ENCODE measurements around the gene AFG1L. TPM values are rescaled to one million over a fixed set of nuclear protein-coding genes. Genes with fewer than 3 reads are reported as not detected.

AFG1L gene
- total RNA-seq, 1 experiment from 2014 or later = 8.2 TPM

GRCh38 chr6:108417027-108417426 lies 122.2 kb downstream of the AFG1L start:
- H3K36me3 Mint-ChIP-seq (ENCODE audit: insufficient read depth, unreplicated experiment) = no peaks in the 10 kb centered on the region

GRCh38 chr6:108419474-108419873 lies 124.6 kb downstream of the AFG1L start:
- Mint-ChIP-seq H3K36me3 (ENCODE audit: insufficient read depth, unreplicated experiment) (no peaks in the 10 kb centered on the region), H3K4me3 (ENCODE audit: unreplicated experiment) (no peak overlapping the region), H3K27ac (ENCODE audit: low read depth, unreplicated experiment) (no peak overlapping the region), H3K27me3 (ENCODE audit: insufficient read depth, unreplicated experiment) (no peaks in the 10 kb centered on the region), H3K9me3 (ENCODE audit: unreplicated experiment) (no peaks in the 10 kb centered on the region), H3K4me1 (ENCODE audit: insufficient read depth, unreplicated experiment) (no peaks in the 10 kb centered on the region)
- ChIA-PET CTCF (no interaction called here), POLR2A (interaction anchor here (0.6 kb wide), 1 partner anchor 25 kb away, joined by 3 read pairs; no protein-coding TSS in a partner anchor)
- no TSS peak for BruUV-seq (replicated peaks)
- no peak for DNase-seq (ENCODE audit: unreplicated experiment)
- intact Hi-C loops (cut with micrococcal nuclease) = no loop called here
- TF ChIP-seq CTCF (IDR thresholded peaks at IDR 0.05; ENCODE audit: unreplicated experiment) = no peak

More at GRCh38 chr6:108417027-108417426, 122.2 kb downstream of the AFG1L start:
- Mint-ChIP-seq H3K4me1 (ENCODE audit: insufficient read depth, unreplicated experiment) (no peaks in the 10 kb centered on the region), H3K27ac (ENCODE audit: low read depth, unreplicated experiment) (no peak overlapping the region), H3K27me3 (ENCODE audit: insufficient read depth, unreplicated experiment) (no peaks in the 10 kb centered on the region), H3K4me3 (ENCODE audit: unreplicated experiment) (no peak overlapping the region), H3K9me3 (ENCODE audit: unreplicated experiment) (peaks cover 3% of the 10 kb centered on the region)
- ChIA-PET POLR2A (no interaction called here), CTCF (no interaction called here)
- TF ChIP-seq CTCF (IDR thresholded peaks at IDR 0.05; ENCODE audit: unreplicated experiment) = no peak
- intact Hi-C loops (cut with micrococcal nuclease) = no loop called here
- no peak for DNase-seq (ENCODE audit: unreplicated experiment)
- BruUV-seq (replicated peaks) = no TSS peak

- CTCF ChIA-PET = no interaction called here
- H3K27me3 Mint-ChIP-seq (ENCODE audit: insufficient read depth, unreplicated experiment) = no peaks in the 10 kb centered on the region
- TF ChIP-seq CTCF (IDR thresholded peaks at IDR 0.05; ENCODE audit: unreplicated experiment) = no peak
- H3K4me3 Mint-ChIP-seq (ENCODE audit: unreplicated experiment) = no peak overlapping the region
- no peaks in the 10 kb centered on the region for H3K4me1 Mint-ChIP-seq (ENCODE audit: insufficient read depth, unreplicated experiment)
- no peak overlapping the region for H3K27ac Mint-ChIP-seq (ENCODE audit: low read depth, unreplicated experiment)
- no peaks in the 10 kb centered on the region for H3K36me3 Mint-ChIP-seq (ENCODE audit: insufficient read depth, unreplicated experiment)
- POLR2A ChIA-PET = interaction anchor here (0.6 kb wide), 1 partner anchor 24 kb away, joined by 3 read pairs; no protein-coding TSS in a partner anchor
- H3K9me3 Mint-ChIP-seq (ENCODE audit: unreplicated experiment) = no peaks in the 10 kb centered on the region
- intact Hi-C loops (cut with micrococcal nuclease) = no loop called here
- no TSS peak for BruUV-seq (replicated peaks)
- no peak for DNase-seq (ENCODE audit: unreplicated experiment)
Observed at GRCh38 chr6:108419934-108420609, 125.2 kb downstream of the AFG1L start.

- no peaks in the 10 kb centered on the region for H3K36me3 Mint-ChIP-seq (ENCODE audit: insufficient read depth, unreplicated experiment)
- no peak for TF ChIP-seq CTCF (IDR thresholded peaks at IDR 0.05; ENCODE audit: unreplicated experiment)
- ChIA-PET CTCF (interaction anchor here (1.2 kb wide), 1 partner anchor 26 kb away, joined by 5 read pairs; no protein-coding TSS in a partner anchor), POLR2A (interaction anchor here (1.5 kb wide), 1 partner anchor 17 kb away, joined by 4 read pairs; no protein-coding TSS in a partner anchor)
- intact Hi-C loops (cut with micrococcal nuclease) = no loop called here
- no peak overlapping the region for H3K27ac Mint-ChIP-seq (ENCODE audit: low read depth, unreplicated experiment)
- no peak for DNase-seq (ENCODE audit: unreplicated experiment)
- no peaks in the 10 kb centered on the region for H3K9me3 Mint-ChIP-seq (ENCODE audit: unreplicated experiment)
- no peaks in the 10 kb centered on the region for H3K4me1 Mint-ChIP-seq (ENCODE audit: insufficient read depth, unreplicated experiment)
- BruUV-seq (replicated peaks) = no TSS peak
- no peak overlapping the region for H3K4me3 Mint-ChIP-seq (ENCODE audit: unreplicated experiment)
- H3K27me3 Mint-ChIP-seq (ENCODE audit: insufficient read depth, unreplicated experiment) = no peaks in the 10 kb centered on the region
Observed at GRCh38 chr6:108421366-108421765, 126.5 kb downstream of the AFG1L start.

All from MCF 10A (cell line).